ENCODE results near the gene TAL2.

The TAL2 gene

DNA sequence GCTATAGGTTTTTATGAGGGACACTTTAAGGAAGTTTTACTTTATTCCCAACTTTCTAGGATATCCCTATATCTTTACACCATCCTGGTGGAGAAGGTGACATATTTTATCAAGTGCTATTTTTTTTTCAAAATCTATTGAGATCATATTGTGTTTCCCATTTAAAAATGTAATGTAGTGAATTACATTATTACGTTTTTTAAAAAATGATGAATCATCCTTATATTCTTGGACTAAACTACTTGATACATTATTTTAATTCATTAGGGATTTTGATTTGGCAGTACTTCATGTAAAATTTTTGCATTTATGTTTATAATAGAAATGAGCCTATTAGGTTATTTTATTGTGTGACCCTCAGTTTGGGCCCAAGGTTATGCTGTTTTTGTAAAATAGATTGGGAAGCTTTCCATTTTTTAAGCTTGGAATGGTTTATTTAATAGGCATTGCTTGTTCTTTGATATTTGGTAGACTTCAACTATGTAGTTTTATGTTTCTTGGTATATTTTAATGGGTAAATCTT lies 36.2 kb downstream of the TAL2 start:
- TF ChIP-seq TCF12 (IDR thresholded peaks at IDR 0.05; ENCODE audit: low read depth) = no peak
- no peak for TF ChIP-seq TEAD4 (IDR thresholded peaks at IDR 0.05)
- no peak for TF ChIP-seq EP300 (IDR thresholded peaks at IDR 0.05; ENCODE audit: borderline replicate concordance)
- TF ChIP-seq, protein P1, sequence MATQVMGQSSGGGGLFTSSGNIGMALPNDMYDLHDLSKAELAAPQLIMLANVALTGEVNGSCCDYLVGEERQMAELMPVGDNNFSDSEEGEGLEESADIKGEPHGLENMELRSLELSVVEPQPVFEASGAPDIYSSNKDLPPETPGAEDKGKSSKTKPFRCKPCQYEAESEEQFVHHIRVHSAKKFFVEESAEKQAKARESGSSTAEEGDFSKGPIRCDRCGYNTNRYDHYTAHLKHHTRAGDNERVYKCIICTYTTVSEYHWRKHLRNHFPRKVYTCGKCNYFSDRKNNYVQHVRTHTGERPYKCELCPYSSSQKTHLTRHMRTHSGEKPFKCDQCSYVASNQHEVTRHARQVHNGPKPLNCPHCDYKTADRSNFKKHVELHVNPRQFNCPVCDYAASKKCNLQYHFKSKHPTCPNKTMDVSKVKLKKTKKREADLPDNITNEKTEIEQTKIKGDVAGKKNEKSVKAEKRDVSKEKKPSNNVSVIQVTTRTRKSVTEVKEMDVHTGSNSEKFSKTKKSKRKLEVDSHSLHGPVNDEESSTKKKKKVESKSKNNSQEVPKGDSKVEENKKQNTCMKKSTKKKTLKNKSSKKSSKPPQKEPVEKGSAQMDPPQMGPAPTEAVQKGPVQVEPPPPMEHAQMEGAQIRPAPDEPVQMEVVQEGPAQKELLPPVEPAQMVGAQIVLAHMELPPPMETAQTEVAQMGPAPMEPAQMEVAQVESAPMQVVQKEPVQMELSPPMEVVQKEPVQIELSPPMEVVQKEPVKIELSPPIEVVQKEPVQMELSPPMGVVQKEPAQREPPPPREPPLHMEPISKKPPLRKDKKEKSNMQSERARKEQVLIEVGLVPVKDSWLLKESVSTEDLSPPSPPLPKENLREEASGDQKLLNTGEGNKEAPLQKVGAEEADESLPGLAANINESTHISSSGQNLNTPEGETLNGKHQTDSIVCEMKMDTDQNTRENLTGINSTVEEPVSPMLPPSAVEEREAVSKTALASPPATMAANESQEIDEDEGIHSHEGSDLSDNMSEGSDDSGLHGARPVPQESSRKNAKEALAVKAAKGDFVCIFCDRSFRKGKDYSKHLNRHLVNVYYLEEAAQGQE (IDR thresholded peaks at IDR 0.05; ENCODE audit: low read depth) = no peak
- TF ChIP-seq NFIC (IDR thresholded peaks at IDR 0.05) = no peak
- TF ChIP-seq, protein P2, sequence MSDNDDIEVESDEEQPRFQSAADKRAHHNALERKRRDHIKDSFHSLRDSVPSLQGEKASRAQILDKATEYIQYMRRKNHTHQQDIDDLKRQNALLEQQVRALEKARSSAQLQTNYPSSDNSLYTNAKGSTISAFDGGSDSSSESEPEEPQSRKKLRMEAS (IDR thresholded peaks at IDR 0.05) = no peak
- TF ChIP-seq RAD21 (IDR thresholded peaks at IDR 0.05; ENCODE audit: low read depth) = no peak
- TF ChIP-seq FOXM1 (IDR thresholded peaks at IDR 0.05; ENCODE audit: borderline replicate concordance, low read depth) = no peak
- TF ChIP-seq, protein P3, sequence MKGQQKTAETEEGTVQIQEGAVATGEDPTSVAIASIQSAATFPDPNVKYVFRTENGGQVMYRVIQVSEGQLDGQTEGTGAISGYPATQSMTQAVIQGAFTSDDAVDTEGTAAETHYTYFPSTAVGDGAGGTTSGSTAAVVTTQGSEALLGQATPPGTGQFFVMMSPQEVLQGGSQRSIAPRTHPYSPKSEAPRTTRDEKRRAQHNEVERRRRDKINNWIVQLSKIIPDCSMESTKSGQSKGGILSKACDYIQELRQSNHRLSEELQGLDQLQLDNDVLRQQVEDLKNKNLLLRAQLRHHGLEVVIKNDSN (IDR thresholded peaks at IDR 0.05) = no peak
- no peak for TF ChIP-seq CEBPB (IDR thresholded peaks at IDR 0.05)
- no peak for TF ChIP-seq CREB1 (IDR thresholded peaks at IDR 0.05; ENCODE audit: low read depth)
- no peak for TF ChIP-seq YY1 (IDR thresholded peaks at IDR 0.05; ENCODE audit: low read depth)
- TF ChIP-seq EGR1 (IDR thresholded peaks at IDR 0.05) = no peak
- no peak for TF ChIP-seq ZBTB7A (IDR thresholded peaks at IDR 0.05; ENCODE audit: low read depth)
- no peak for TF ChIP-seq TAF1 (IDR thresholded peaks at IDR 0.05; ENCODE audit: low read depth)

DNA sequence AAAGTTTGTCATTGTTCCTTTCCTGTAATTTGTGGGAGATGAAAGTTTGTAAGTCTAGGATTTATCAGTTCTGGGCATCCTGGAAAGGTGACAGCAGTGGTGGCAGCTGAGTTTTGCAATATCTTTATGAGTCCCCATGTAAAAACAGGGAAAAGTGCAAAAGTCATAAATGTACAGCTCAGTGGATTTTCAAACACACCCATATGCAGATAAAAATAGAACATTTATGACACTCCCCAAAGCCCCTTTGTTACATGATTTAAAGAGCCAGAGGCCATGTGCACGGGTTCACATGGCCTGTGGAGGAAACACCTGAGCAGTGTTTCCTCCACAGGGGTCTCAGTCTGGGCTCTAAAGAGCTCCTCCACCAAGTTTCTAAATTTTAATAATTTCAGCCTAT lies 38.4 kb downstream of the TAL2 start:
- TF ChIP-seq, protein P2 (IDR thresholded peaks at IDR 0.05) = no peak
- 0 out of 2 replicates have a peak, but pooled peaks have one; percentile 11 for TF ChIP-seq CEBPB (IDR thresholded peaks at IDR 0.05)

DNA sequence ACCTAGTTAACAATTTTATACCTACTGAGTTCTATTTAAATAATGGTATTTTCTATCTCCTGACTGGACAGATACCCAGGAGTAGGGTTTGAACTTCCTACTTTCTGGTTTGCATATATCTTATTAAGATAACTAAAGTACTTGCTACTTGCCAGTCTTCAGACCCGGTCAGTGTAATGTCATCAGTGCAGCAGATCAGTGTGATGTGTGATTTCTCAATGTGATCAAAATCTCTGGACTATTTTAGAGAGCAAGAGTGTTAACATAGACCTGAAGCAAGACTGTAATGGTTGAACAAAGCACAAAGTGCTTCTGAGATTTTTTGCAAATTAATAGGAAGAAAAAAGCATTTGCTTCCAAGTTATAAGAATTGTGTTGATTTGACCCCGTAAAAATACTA lies 38.9 kb downstream of the TAL2 start:
- TF ChIP-seq TEAD4 (IDR thresholded peaks at IDR 0.05) (no peak), CREB1 (IDR thresholded peaks at IDR 0.05; ENCODE audit: low read depth) (no peak), YY1 (IDR thresholded peaks at IDR 0.05; ENCODE audit: low read depth) (no peak), EGR1 (IDR thresholded peaks at IDR 0.05) (no peak), TCF12 (IDR thresholded peaks at IDR 0.05; ENCODE audit: low read depth) (no peak)

DNA sequence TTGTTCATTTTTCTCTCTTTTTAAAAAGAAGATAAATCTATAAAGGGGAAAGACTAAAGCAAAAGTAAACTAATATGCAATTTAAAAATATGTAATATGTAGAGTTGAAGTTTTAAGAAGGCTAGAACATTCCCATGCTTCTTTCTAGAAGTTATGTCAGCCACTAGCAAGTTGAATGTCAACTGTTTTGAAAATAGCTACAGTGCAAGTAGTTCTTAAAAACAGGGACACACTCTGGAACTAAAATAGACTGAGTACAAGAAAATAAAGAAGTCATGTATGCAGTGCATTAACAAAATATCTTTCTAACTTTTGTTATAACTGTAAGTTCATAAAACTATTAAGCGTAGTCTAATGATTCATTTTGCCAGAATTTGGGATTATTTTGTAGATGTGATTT lies 40.0 kb downstream of the TAL2 start:
- TF ChIP-seq EGR1 (IDR thresholded peaks at IDR 0.05) (no peak), TAF1 (IDR thresholded peaks at IDR 0.05; ENCODE audit: low read depth) (no peak), ZBTB7A (IDR thresholded peaks at IDR 0.05; ENCODE audit: low read depth) (no peak), TCF12 (IDR thresholded peaks at IDR 0.05; ENCODE audit: low read depth) (no peak), CREB1 (IDR thresholded peaks at IDR 0.05; ENCODE audit: low read depth) (no peak), EP300 (IDR thresholded peaks at IDR 0.05; ENCODE audit: borderline replicate concordance) (no peak), YY1 (IDR thresholded peaks at IDR 0.05; ENCODE audit: low read depth) (no peak), FOXM1 (IDR thresholded peaks at IDR 0.05; ENCODE audit: borderline replicate concordance, low read depth) (no peak), TEAD4 (IDR thresholded peaks at IDR 0.05) (no peak), RAD21 (IDR thresholded peaks at IDR 0.05; ENCODE audit: low read depth) (no peak), NFIC (IDR thresholded peaks at IDR 0.05) (no peak), CEBPB (IDR thresholded peaks at IDR 0.05) (no peak)
- TF ChIP-seq, protein P2 (IDR thresholded peaks at IDR 0.05) = no peak
- TF ChIP-seq, protein P1 (IDR thresholded peaks at IDR 0.05; ENCODE audit: low read depth) = no peak
- TF ChIP-seq, protein P3 (IDR thresholded peaks at IDR 0.05) = no peak

DNA sequence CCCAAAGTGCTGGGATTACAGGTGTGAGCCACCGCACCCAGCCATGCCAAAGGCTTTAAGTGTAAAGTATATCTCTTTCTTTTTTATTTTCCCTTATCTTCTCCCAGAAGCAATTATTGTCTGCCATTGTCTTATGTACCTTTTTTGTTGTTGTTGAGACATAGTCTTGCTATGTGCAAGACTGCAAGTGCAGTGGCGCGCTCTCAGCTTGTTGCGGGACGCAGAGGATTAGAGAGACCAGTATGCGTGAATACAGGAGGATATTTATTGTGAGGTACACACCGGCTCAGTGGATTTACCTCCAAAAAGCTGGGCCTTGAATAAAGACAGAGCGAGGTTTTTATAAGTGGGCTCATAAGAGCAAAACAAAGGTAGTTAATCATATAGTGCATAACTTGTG lies 43.9 kb downstream of the TAL2 start:
- TF ChIP-seq CEBPB (IDR thresholded peaks at IDR 0.05) (no peak), YY1 (IDR thresholded peaks at IDR 0.05; ENCODE audit: low read depth) (no peak), EP300 (IDR thresholded peaks at IDR 0.05; ENCODE audit: borderline replicate concordance) (no peak), ZBTB7A (IDR thresholded peaks at IDR 0.05; ENCODE audit: low read depth) (no peak), NFIC (IDR thresholded peaks at IDR 0.05) (no peak), FOXM1 (IDR thresholded peaks at IDR 0.05; ENCODE audit: borderline replicate concordance, low read depth) (no peak), TAF1 (IDR thresholded peaks at IDR 0.05; ENCODE audit: low read depth) (no peak), TEAD4 (IDR thresholded peaks at IDR 0.05) (no peak), CREB1 (IDR thresholded peaks at IDR 0.05; ENCODE audit: low read depth) (no peak), EGR1 (IDR thresholded peaks at IDR 0.05) (no peak)
- TF ChIP-seq, protein P3 (IDR thresholded peaks at IDR 0.05) = no peak
- TF ChIP-seq, protein P1 (IDR thresholded peaks at IDR 0.05; ENCODE audit: low read depth) = no peak
- TF ChIP-seq, protein P2 (IDR thresholded peaks at IDR 0.05) = no peak

Measured in Ishikawa (cell line).